ENCODE measurements around the gene SCN7A.
"Not testable (repeated sequence)": the region's sequence is repeated elsewhere in the genome, so short reads cannot be mapped to it uniquely, and the experiment has no call there.

Gene SCN7A

GRCh38 chr2:166494140-166494624 lies at the start of gene SCN7A:
TSS of gene SCN7A (minus strand) at chr2:166494249. CDS start at chr2:166477696, 16,553 bp downstream.
- DNase-seq, result no peak

DNA sequence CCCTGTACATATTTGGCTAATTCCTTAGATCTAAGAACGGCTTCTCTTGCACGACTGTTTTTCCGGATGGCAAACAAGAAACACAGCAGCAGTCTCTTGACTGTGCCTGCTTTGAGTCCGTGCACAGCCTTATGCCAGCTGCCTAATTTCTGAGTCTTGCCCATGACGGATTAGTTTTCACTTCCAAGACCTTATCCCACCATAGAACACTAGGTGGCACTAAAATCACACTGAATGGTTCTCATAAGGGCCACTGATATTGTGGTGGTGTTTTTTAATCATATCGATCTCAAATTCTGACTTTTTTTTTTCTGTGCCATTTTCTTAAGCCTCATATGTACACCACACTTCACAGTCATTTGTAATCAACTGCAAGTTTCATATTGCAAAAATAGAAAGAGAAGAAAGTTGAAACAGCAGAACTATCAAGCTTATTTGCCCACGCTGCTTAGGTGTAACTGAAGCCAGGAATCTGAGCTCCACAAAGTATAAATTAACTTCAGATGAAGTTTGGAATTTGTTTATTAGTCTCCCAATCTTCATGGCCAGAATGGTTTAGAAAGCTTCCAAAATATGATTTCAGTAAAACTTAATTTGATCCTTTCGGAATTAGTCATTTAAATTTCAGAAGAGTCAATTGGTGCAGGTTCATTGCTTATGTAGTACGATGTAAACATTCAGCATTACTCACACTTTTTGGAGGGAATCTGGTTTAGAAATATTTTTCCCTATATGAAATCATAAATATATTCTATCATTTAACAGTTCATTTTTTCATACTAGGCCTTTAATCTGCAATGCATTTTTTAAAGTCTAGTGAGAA lies 45.5 kb upstream of the SCN7A start:
- peak; percentile 86 for DNase-seq

DNA sequence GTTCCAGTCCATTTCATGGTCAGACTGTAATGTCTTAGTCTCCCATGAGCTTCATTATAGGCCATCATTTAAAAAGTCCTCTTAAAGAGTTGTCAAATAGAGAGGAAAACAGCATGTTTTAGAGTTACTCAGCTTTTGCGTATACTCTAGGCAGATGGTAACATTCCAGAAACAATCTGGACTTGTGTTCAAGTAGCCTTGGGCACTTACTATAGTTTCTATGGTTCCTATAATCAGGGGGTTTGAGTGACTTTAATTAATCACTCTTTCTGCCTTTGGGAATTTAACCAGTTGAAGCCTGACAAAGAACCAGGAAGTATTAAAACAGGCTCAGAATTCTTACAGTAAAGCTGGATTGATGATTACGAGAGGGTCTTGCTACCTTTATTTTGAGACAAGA lies 42.1 kb upstream of the SCN7A start:
- DNase-seq, result no peak

GRCh38 chr2:166521155-166521554 lies 27.1 kb upstream of the SCN7A start:
- no peak for DNase-seq

DNA sequence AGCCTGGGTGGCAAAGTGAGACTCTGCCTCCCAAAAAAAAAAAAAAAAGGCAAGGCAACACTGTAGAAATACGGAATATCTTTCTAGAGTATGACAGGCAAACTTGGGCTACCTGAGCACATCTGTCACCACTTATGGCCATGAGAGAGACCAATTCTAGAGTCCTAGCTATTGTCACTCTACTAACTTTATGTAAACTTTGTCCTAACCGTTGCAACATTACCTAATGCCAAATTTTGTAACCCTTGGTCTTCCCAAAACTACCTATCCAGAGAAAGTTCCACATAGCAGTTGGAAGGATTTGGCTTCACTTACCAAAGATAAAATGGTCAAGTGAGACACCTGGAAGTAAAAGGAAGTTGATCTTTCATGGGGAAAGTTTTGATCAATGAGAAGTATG lies 26.6 kb upstream of the SCN7A start:
- no peak for DNase-seq

- DNase-seq, result no peak
Measured at GRCh38 chr2:166519391-166519962, 25.4 kb upstream of the SCN7A start.

DNA sequence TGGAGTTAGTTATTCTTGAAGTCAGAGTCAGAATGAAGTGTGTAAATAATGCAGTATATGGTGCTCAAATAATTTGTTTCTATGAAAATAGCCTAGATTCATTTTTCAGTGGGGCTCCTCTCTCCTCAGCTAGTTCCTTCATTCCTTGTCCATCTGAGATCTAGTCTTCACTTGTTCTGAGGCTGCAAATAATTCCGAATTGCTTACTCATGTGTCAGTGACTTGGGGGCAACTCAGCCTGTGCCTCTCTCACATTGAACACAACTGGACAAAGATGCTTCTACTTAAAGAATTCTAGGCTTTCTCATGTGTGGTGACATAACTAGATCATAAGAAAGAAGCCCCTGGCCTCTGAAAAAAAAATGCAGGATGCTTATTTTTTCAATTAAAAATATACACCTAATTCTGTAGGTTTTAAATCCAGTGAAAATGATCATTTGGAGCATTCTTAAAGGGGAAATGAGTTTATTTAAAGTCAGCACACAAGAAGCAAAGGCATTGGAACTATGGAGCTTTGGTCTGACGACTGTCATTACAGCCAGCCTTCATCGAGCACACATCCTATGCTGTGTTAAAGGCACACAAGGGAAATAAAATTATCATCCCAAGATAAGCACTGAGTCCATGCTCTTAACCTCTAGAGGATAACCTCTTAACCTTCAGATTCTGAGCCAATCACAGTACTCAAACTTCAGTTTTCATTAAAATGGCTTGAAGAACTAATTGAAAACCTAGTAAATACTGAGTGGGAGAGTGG lies 24.8 kb upstream of the SCN7A start:
- no peak for DNase-seq

DNA sequence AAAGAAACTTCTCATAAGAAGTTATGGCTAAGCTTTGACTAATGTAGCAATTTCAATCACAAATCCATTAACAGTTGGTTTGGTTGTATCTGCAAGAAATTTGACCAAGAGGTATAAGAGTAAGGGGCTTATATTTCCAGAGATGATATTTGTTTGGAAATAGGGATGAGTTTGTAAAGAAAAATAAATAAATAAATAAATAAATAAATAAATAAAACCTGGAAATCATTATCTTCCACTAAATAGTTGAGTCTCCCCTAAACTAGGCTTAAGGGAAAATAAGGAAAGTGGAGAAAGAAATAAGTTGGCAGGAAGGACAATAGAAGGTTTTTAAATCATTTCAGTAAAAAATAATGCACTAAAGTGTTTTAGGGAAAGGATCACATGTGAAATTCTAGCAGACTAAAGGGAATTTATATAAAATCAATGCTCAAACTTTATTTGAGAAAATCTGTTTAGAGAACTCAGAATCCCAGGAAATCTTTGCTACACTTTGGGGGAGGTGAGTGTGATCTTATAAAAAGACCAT lies 23.5 kb upstream of the SCN7A start:
- no peak for DNase-seq

DNA sequence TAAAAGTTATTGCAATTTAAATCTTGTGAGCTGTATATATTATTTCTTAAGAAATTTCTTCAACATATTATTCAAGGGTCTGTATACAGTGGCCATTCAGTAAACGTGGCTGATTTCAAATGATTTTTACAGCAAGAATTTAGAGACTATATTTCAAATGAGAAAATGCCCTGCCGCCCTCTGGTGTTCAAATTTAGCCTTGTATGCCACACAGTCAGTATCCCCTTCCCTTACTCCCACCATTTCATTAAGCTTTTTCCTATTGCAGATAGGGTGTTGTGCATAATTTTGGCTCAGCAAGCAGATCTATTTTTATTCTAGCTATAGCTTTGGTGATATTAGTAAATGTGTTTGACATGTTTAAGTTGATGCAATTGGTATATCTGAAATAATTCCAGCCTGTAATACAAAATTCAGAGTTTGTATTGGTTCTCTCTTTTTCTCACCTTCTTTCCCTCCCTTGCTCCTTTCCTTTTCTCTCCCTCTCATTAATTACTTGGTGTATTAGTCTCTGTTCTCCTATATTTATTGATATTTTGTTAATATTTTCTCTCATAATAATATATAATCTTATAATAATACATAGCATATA lies 22.8 kb upstream of the SCN7A start:
- DNase-seq, result peak; percentile 40

GRCh38 chr2:166513952-166514351 lies 19.9 kb upstream of the SCN7A start:
- no peak for DNase-seq

GRCh38 chr2:166499281-166499680 lies 5.2 kb upstream of the SCN7A start:
- DNase-seq, result no peak

GRCh38 chr2:166491461-166491860 lies 2.6 kb downstream of the SCN7A start:
- no peak for DNase-seq

DNA sequence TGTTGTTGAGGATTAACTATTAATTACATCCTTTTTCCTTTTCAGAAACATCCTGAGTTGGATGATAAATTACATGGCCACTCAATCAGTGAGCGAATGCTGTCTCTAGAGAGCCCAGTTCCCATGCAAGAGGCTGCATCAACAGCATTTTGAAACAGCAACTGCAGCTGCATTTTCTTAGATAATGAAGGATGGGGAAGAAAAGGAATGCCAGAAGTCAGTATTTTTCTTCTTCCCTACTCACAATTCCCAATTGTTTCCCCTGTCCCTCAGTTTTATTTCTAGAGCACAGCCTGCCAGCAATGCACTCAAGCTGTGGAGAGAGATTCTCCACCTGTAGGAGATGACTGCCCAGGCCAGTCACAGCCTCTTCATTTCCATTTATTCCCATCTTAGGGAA lies 6.9 kb downstream of the SCN7A start:
- DNase-seq, result no peak

GRCh38 chr2:166485558-166486178 lies 8.4 kb downstream of the SCN7A start:
- DNase-seq, result no peak

GRCh38 chr2:166472332-166472731 lies 21.7 kb downstream of the SCN7A start:
- DNase-seq, result no peak

GRCh38 chr2:166468124-166469024 lies 25.7 kb downstream of the SCN7A start:
- no peak for DNase-seq

DNA sequence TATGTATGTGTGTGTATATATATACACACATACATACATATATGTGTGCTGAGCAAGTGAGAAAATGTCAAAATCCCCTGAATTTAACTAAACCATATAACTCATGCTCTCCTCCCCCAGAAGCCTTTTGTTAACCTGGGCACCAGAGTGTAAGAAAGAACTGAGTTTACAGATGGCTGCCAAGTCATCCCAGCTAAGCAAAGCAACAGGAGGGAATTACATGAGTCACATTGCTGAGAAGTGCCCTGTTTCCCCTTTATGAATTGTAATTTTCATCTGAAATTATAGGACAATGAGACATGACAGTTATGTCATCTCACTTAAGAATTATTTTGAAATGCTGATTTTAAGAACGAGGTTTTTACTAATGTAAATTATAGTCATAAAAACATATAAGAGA lies 29.9 kb downstream of the SCN7A start:
- no peak for DNase-seq

DNA sequence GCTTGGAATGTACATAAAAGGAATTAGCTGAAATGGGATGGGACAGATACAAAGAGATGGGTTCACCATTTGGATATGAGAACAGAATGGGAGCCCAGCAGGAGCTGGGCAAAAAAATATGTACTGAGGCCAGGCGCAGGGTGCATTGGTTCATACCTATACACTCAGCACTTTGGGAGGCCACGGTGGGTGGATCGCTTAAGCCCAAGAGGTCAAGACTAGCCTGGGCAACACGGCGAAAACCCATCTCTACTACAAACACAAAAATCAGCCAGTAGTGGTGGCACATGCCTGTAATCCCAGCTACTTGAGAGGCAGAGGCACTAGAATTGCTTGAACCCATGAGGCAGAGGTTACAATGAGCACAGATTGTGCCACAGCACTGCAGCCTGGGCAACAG lies 30.4 kb downstream of the SCN7A start:
- DNase-seq, result no peak

GRCh38 chr2:166458674-166459073 lies 35.4 kb downstream of the SCN7A start:
- DNase-seq, result no peak

- not testable (repeated sequence) for DNase-seq
Measured at GRCh38 chr2:166455823-166456222, 38.2 kb downstream of the SCN7A start.

- DNase-seq, result no peak
Measured at GRCh38 chr2:166454006-166454595, 39.9 kb downstream of the SCN7A start.

All from NCI-H1694 treated with DMSO at 0.1 percent for 48 hours (cell line).